ENCODE measurements around the gene CIB4. TPM values are rescaled to one million over a fixed set of nuclear protein-coding genes. Genes with fewer than 3 reads are reported as not detected.
"Not testable (repeated sequence)": the region's sequence is repeated elsewhere in the genome, so short reads cannot be mapped to it uniquely, and the experiment has no call there.

The CIB4 gene
- total RNA-seq, 4 donors from 2014 or later: not detected

- no peak for TF ChIP-seq POLR2AphosphoS5 (IDR thresholded peaks at IDR 0.05)
- no peak for TF ChIP-seq POLR2A (IDR thresholded peaks at IDR 0.05)
- TF ChIP-seq CTCF (IDR thresholded peaks at IDR 0.05): no peak
- TF ChIP-seq EP300 (IDR thresholded peaks at IDR 0.05; ENCODE audit: low read depth): no peak
- no peaks in the 10 kb centered on the region for H3K9me3 ChIP-seq
- no peaks in the 10 kb centered on the region for H3K36me3 ChIP-seq
- H3K4me1 ChIP-seq: no peaks in the 10 kb centered on the region
- DNase-seq: no peak
- 75% methylated on average over 1 to 8 of the region's 8 CpGs for WGBS, 2 donors (ENCODE audit: low coverage in 1 of 2)
- H3K27me3 ChIP-seq: peaks cover 8% of the 10 kb centered on the region
- H3K27ac ChIP-seq: no peak overlapping the region
- in situ Hi-C loops (cut with MboI; ENCODE audit: low pct_ligation_motif_present in 1 of 4, low pct_unique_long_range_greater_than_20kb in 1 of 4, low sequenced_read_pairs in 3 of 4) (no loop called here), intact Hi-C loops (cut with DNase I; ENCODE audit: low total_unique reads) (no loop called here)
- no peak overlapping the region for H3K4me3 ChIP-seq
Observed at GRCh38 chr2:26668856-26669750, 27.9 kb upstream of the CIB4 start.

GRCh38 chr2:26668041-26668440 lies 26.9 kb upstream of the CIB4 start:
- Histone ChIP-seq H3K4me1 (no peaks in the 10 kb centered on the region), H3K9me3 (no peaks in the 10 kb centered on the region), H3K36me3 (no peaks in the 10 kb centered on the region), H3K27ac (no peak overlapping the region), H3K27me3 (peaks cover 8% of the 10 kb centered on the region), H3K4me3 (no peak overlapping the region)
- TF ChIP-seq EP300 (IDR thresholded peaks at IDR 0.05; ENCODE audit: low read depth): no peak
- no peak for TF ChIP-seq POLR2AphosphoS5 (IDR thresholded peaks at IDR 0.05)
- TF ChIP-seq POLR2A (IDR thresholded peaks at IDR 0.05): no peak
- no peak for TF ChIP-seq CTCF (IDR thresholded peaks at IDR 0.05)
- intact Hi-C loops (cut with DNase I; ENCODE audit: low total_unique reads) (no loop called here), in situ Hi-C loops (cut with MboI; ENCODE audit: low pct_ligation_motif_present in 1 of 4, low pct_unique_long_range_greater_than_20kb in 1 of 4, low sequenced_read_pairs in 3 of 4) (no loop called here)
- DNase-seq: no peak
- WGBS, 2 donors (ENCODE audit: low coverage in 1 of 2): 89 to 90% methylated on average over 2 to 4 of the region's 4 CpGs

GRCh38 chr2:26666671-26667070 lies 25.5 kb upstream of the CIB4 start:
- Histone ChIP-seq H3K27ac (no peak overlapping the region), H3K36me3 (no peaks in the 10 kb centered on the region), H3K4me1 (no peaks in the 10 kb centered on the region), H3K4me3 (no peak overlapping the region), H3K27me3 (no peaks in the 10 kb centered on the region), H3K9me3 (no peaks in the 10 kb centered on the region)
- in situ Hi-C loops (cut with MboI; ENCODE audit: low pct_ligation_motif_present in 1 of 4, low pct_unique_long_range_greater_than_20kb in 1 of 4, low sequenced_read_pairs in 3 of 4) (no loop called here), intact Hi-C loops (cut with DNase I; ENCODE audit: low total_unique reads) (no loop called here)
- no peak for TF ChIP-seq CTCF (IDR thresholded peaks at IDR 0.05)
- no peak for TF ChIP-seq POLR2AphosphoS5 (IDR thresholded peaks at IDR 0.05)
- TF ChIP-seq EP300 (IDR thresholded peaks at IDR 0.05; ENCODE audit: low read depth): no peak
- no peak for TF ChIP-seq POLR2A (IDR thresholded peaks at IDR 0.05)
- 73 to 88% methylated on average over 2 of the region's 2 CpGs for whole genome bisulfite sequencing, 2 donors (ENCODE audit: low coverage in 1 of 2)
- DNase-seq: no peak

- H3K4me3 ChIP-seq; DNase-seq; H3K27ac ChIP-seq; H3K4me1 ChIP-seq; H3K36me3 ChIP-seq; H3K9me3 ChIP-seq; in situ Hi-C loops (cut with MboI; ENCODE audit: low pct_ligation_motif_present in 1 of 4, low pct_unique_long_range_greater_than_20kb in 1 of 4, low sequenced_read_pairs in 3 of 4); H3K27me3 ChIP-seq; intact Hi-C loops (cut with DNase I; ENCODE audit: low total_unique reads): not testable (repeated sequence)
- WGBS, 2 donors (ENCODE audit: low coverage in 1 of 2): 93 to 100% methylated on average over 2 to 21 of the region's 21 CpGs
Observed at GRCh38 chr2:26665296-26665695, 24.1 kb upstream of the CIB4 start.

Measured in transverse colon (tissue), 4 donors.